Trophoblast cell (in vitro differentiated cells and primary cell): ENCODE data around the gene PLCG2. TPM values are rescaled to one million over a fixed set of nuclear protein-coding genes. Genes with fewer than 3 reads are reported as not detected.

ENCODE experiments used
- DNase-seq, 2 donors: peaks; one replicate each; pipeline ENCODE4 v3.0.0-alpha.2; 2016
- H2AFZ ChIP-seq: 2 replicates; pipeline ENCODE4 v1.6.1; 2013; ENCODE audit warnings: low read length, moderate library complexity, mild to moderate bottlenecking; ENCODE audit not compliant: insufficient read depth, poor library complexity
- H2AK5ac ChIP-seq: 2 replicates; pipeline ENCODE4 v1.6.1; 2013; ENCODE audit warnings: mild to moderate bottlenecking, low read length
- H2BK120ac ChIP-seq: 2 replicates; pipeline ENCODE4 v1.6.1; 2013; ENCODE audit warnings: low read length, mild to moderate bottlenecking, moderate library complexity; ENCODE audit not compliant: insufficient read depth, poor library complexity
- H2BK12ac ChIP-seq: 2 replicates; pipeline ENCODE4 v1.6.1; 2013; ENCODE audit warnings: mild to moderate bottlenecking, low read length, moderate library complexity
- H2BK5ac ChIP-seq: 2 replicates; pipeline ENCODE4 v1.6.1; 2013; ENCODE audit warnings: low read length, low read depth, moderate library complexity, mild to moderate bottlenecking; ENCODE audit not compliant: poor library complexity
- H3K14ac ChIP-seq: 2 replicates; pipeline ENCODE4 v1.6.1; 2013; ENCODE audit warnings: mild to moderate bottlenecking, low read length
- H3K18ac ChIP-seq: 2 replicates; pipeline ENCODE4 v1.6.1; 2013; ENCODE audit warnings: mild to moderate bottlenecking, low read length
- H3K23ac ChIP-seq: 2 replicates; pipeline ENCODE4 v1.6.1; 2013; ENCODE audit warnings: low read length
- H3K27ac ChIP-seq: 2 replicates; pipeline ENCODE4 v1.5.1; 2013; ENCODE audit warnings: low read depth, mild to moderate bottlenecking, inconsistent platforms, low read length, moderate library complexity
- H3K27me3 ChIP-seq: 2 replicates; pipeline ENCODE4 v1.6.1; 2013; ENCODE audit warnings: inconsistent platforms, mild to moderate bottlenecking, low read length, moderate library complexity; ENCODE audit not compliant: insufficient read depth
- H3K36me3 ChIP-seq, 2 experiments: 1 replicate in 1 of 2; 2 replicates in 1 of 2; pipeline ENCODE4 v1.6.1; 2013; ENCODE audit warnings: low read length in 2 of 2, mild to moderate bottlenecking in 2 of 2, moderate library complexity in 1 of 2; ENCODE audit not compliant: insufficient read depth in 2 of 2, control insufficient read depth in 1 of 2
- H3K4ac ChIP-seq: 2 replicates; pipeline ENCODE4 v1.6.1; 2013; ENCODE audit warnings: low read depth, mild to moderate bottlenecking, low read length, moderate library complexity
- H3K4me1 ChIP-seq, 2 experiments: 1 replicate in 1 of 2; 2 replicates in 1 of 2; pipeline ENCODE4 v1.6.1; 2013; ENCODE audit warnings: low read length in 2 of 2, mild to moderate bottlenecking in 2 of 2, moderate library complexity in 1 of 2; ENCODE audit not compliant: insufficient read depth in 2 of 2, control insufficient read depth in 1 of 2
- H3K4me2 ChIP-seq: 2 replicates; pipeline ENCODE4 v1.6.1; 2013; ENCODE audit warnings: inconsistent platforms, mild to moderate bottlenecking, low read length, moderate library complexity
- H3K4me3 ChIP-seq: 2 replicates; pipeline ENCODE4 v1.5.1; 2013; ENCODE audit warnings: mild to moderate bottlenecking, low read depth, low read length, inconsistent platforms
- H3K79me1 ChIP-seq: one replicate; pipeline ENCODE4 v1.6.1; 2013; ENCODE audit warnings: low read length
- H3K79me2 ChIP-seq: 2 replicates; pipeline ENCODE4 v1.6.1; 2013; ENCODE audit warnings: low read length, mild to moderate bottlenecking; ENCODE audit not compliant: control insufficient read depth, insufficient read depth, poor library complexity
- H3K9ac ChIP-seq: 2 replicates; pipeline ENCODE4 v1.6.1; 2013; ENCODE audit warnings: mild to moderate bottlenecking, low read length
- H3K9me3 ChIP-seq: 2 replicates; pipeline ENCODE4 v1.6.1; 2013; ENCODE audit warnings: low read depth, mild to moderate bottlenecking, control low read depth, inconsistent platforms, low read length; ENCODE audit not compliant: insufficient read depth
- H4K12ac ChIP-seq: 2 replicates; pipeline ENCODE4 v1.6.1; 2013; ENCODE audit warnings: low read depth, mild to moderate bottlenecking, low read length, moderate library complexity
- H4K8ac ChIP-seq: 2 replicates; pipeline ENCODE4 v1.6.1; 2013; ENCODE audit warnings: low read depth, mild to moderate bottlenecking, low read length, moderate library complexity
- H4K91ac ChIP-seq: one replicate; pipeline ENCODE4 v1.6.1; 2013; ENCODE audit warnings: low read depth, mild to moderate bottlenecking, low read length, moderate library complexity
- WGBS: extraction: QIAGEN DNeasy Blood & Tissue Kit; methylation state at CpG from one replicate; pipeline ENCODE4 v1.1.7; 2013; ENCODE audit warnings: missing lambda C conversion rate; ENCODE audit not compliant: insufficient read length, insufficient coverage; ENCODE audit errors: extremely low coverage; 5-methylcytosine and 5-hydroxymethylcytosine counted together
- polyA plus RNA-seq: library from polyadenylated mRNA; stranded (reverse); fragments of 200-250 nt; gene quantifications from 2 replicates; pipeline ENCODE4 v1.2.3, GENCODE V29; 2013

Gene PLCG2
- 0.68 and 0.85 TPM in 2 replicates for polyA plus RNA-seq

GRCh38 chr16:81778861-81779535 is at the start of gene PLCG2:
Gene PLCG2 (plus strand): TSS chr16:81779291. CDS start chr16:81785990, 6,699 bp downstream.
- Histone ChIP-seq H2BK120ac (no peak within 1 kb of the TSS), H3K23ac (no peak within 1 kb of the TSS), H3K18ac (no peak within 1 kb of the TSS), H3K27ac (no peak within 1 kb of the TSS), H3K79me1 (peaks cover 2% of the 10 kb centered on the region), H3K4me2 (peak within 1 kb of the TSS; percentile 67), H4K91ac (no peak within 1 kb of the TSS), H4K8ac (peak within 1 kb of the TSS; percentile 31), H4K12ac (no peak within 1 kb of the TSS), H2BK12ac (no peak within 1 kb of the TSS), H3K4me1 (peaks cover 0 to 9% of the 10 kb centered on the region in 2 experiments), H3K27me3 (peaks cover 19% of the 10 kb centered on the region), H3K4me3 (peak within 1 kb of the TSS; percentile 76), H2AFZ (peak within 1 kb of the TSS; percentile 82), H3K36me3 (no peaks in the 10 kb centered on the region), H3K14ac (no peak within 1 kb of the TSS), H2BK5ac (no peak within 1 kb of the TSS), H3K79me2 (no peaks in the 10 kb centered on the region), H2AK5ac (no peak within 1 kb of the TSS), H3K9me3 (peaks cover 5% of the 10 kb centered on the region), H3K9ac (no peak within 1 kb of the TSS), H3K4ac (no peak within 1 kb of the TSS)
- whole genome bisulfite sequencing, result no CpG with 5 or more reads among the region's 78 CpGs
- DNase-seq, result peak; percentile 58 to 75

DNA sequence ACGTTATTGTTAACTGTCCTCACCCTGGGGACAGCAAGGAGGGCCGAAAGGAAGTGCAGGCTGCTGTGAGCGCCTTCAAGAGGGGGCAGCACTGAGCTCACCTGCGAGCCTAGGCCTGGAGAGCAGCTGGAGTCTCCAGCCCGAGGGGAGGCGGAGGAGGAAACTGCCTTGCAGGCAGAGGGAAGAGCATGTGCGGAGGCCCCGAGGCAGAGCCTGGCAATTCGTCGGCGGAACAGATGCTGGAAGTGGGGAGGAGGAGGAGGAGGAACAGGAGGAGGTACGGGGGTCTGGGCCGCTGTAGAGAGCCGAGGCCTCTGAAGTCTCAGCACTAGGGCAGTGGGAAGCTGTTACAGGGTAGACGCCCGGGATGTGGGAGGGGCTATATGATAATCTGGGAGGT is 49.6 kb upstream of the PLCG2 start:
- Histone ChIP-seq H3K36me3 (no peaks in the 10 kb centered on the region), H3K27ac (no peak overlapping the region), H2BK120ac (peak overlapping the region; percentile 16), H2BK5ac (no peak overlapping the region), H4K8ac (peak overlapping the region; percentile 24), H3K4me1 (peaks cover 9 to 12% of the 10 kb centered on the region in 2 experiments), H2AK5ac (peak overlapping the region; percentile 27), H3K9me3 (no peaks in the 10 kb centered on the region), H3K27me3 (no peaks in the 10 kb centered on the region), H2AFZ (peak overlapping the region; percentile 52), H3K9ac (no peak overlapping the region), H3K4ac (no peak overlapping the region), H3K23ac (no peak overlapping the region), H4K91ac (peak overlapping the region; percentile 50), H3K18ac (peak overlapping the region; percentile 52), H2BK12ac (peak overlapping the region; percentile 78), H3K79me2 (no peaks in the 10 kb centered on the region), H3K14ac (peak overlapping the region; percentile 31), H3K4me2 (no peak overlapping the region), H3K79me1 (peaks cover 11% of the 10 kb centered on the region), H3K4me3 (no peak overlapping the region), H4K12ac (peak overlapping the region; percentile 58)
- DNase-seq, result peak in 1 of 2 donors; percentile 49
- WGBS, result no CpG with 5 or more reads among the region's 16 CpGs

DNA sequence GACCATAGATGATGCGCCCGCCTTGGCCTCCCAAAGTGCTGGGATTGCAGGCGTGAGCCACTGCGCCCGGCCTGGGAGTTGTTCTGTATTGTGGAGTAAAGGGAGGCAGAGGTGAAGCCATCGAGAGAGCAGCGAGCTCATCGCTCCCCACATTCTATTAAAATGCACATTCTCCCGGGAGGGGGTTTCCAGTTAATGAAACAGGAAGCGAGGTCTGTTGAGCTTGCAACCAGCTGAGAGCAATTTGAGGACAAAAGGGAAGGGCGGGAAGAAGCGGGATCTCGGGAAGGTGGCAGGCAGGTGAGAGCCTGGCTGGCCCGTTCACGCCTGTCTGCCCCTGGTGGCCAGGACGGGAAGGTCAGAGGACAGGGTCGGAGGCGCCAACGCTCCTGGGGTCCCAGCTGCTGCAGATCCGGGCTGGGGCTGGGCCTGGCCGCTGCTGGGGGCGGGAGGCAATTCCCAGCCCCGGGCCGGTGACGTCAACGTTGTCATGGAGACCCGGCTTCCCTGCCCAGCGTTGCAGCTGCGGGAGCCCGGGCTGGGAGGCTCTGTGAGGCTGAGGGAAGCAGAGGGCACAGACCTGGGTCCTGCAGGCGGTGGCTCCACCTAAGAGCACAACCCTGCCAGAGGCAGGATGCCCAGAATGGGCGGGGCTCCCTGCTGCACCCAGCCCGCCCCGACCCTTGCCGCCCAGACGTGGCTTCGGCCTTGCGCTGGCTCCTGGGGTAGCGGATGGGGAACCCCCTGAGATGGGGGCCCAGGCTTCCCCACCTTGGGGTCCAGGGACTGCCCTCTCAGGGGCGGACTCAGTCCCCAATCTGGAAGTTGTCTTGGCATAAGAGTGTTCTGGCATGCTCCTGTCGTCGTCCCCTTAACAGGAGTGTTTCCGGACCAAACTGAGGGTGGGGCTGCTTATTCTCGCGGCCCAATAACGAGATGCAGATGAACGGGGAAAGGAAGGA is 48.7 kb upstream of the PLCG2 start:
- H3K27me3 ChIP-seq, result no peaks in the 10 kb centered on the region
- peaks cover 9 to 12% of the 10 kb centered on the region in 2 experiments for H3K4me1 ChIP-seq

GRCh38 chr16:81731649-81732048 is 47.4 kb upstream of the PLCG2 start:
- Histone ChIP-seq H4K8ac (no peak overlapping the region), H2AFZ (peak overlapping the region; percentile 24), H3K23ac (no peak overlapping the region), H2BK12ac (peak overlapping the region; percentile 85), H3K4me1 (peaks cover 9 to 12% of the 10 kb centered on the region in 2 experiments), H3K9ac (no peak overlapping the region), H3K27ac (peak overlapping the region; percentile 8), H3K4me3 (no peak overlapping the region), H3K4me2 (no peak overlapping the region), H3K36me3 (no peaks in the 10 kb centered on the region), H3K27me3 (no peaks in the 10 kb centered on the region), H3K4ac (no peak overlapping the region), H3K14ac (no peak overlapping the region), H2AK5ac (peak overlapping the region; percentile 56), H2BK120ac (peak overlapping the region; percentile 40), H2BK5ac (no peak overlapping the region), H3K79me2 (no peaks in the 10 kb centered on the region), H4K91ac (peak overlapping the region; percentile 21), H3K9me3 (no peaks in the 10 kb centered on the region), H3K79me1 (peaks cover 11% of the 10 kb centered on the region), H4K12ac (no peak overlapping the region), H3K18ac (peak overlapping the region; percentile 37)
- no CpG with 5 or more reads among the region's 8 CpGs for WGBS
- no peak for DNase-seq

More for the DNA sequence above, 48.7 kb upstream of the PLCG2 start:
- Histone ChIP-seq H2BK12ac (no peak overlapping the region), H3K23ac (no peak overlapping the region), H3K79me1 (peaks cover 11% of the 10 kb centered on the region), H3K9ac (no peak overlapping the region), H3K4me2 (peak overlapping the region; percentile 42), H3K27ac (no peak overlapping the region), H3K9me3 (no peaks in the 10 kb centered on the region), H4K12ac (no peak overlapping the region), H2BK120ac (no peak overlapping the region), H3K14ac (no peak overlapping the region), H2AK5ac (no peak overlapping the region), H4K91ac (no peak overlapping the region), H3K79me2 (no peaks in the 10 kb centered on the region), H3K4ac (no peak overlapping the region), H3K4me3 (no peak overlapping the region), H2BK5ac (peak overlapping the region; percentile 16), H3K36me3 (no peaks in the 10 kb centered on the region), H3K18ac (no peak overlapping the region), H2AFZ (peak overlapping the region; percentile 5), H4K8ac (peak overlapping the region; percentile 53)
- no CpG with 5 or more reads among the region's 47 CpGs for WGBS
- peak; percentile 96 to 97 for DNase-seq
